Activated CD8-positive, alpha-beta memory T cell treated with anti-CD3 and anti-CD28 coated beads for 36 hours (primary cell): ENCODE data around the gene REX1BD. TPM values are rescaled to one million over a fixed set of nuclear protein-coding genes. Genes with fewer than 3 reads are reported as not detected.

ENCODE experiments used
- CTCF ChIA-PET: fragments of 350-600 bp; sonication (Branson Sonifier 250); formaldehyde crosslinking; loops from one replicate; lab custom pipeline; 2021; ENCODE audit warnings: antibody characterized with exemption; lab: Charles Lee
- POLR2A ChIA-PET: fragments of 350-600 bp; sonication (Branson Sonifier 250); formaldehyde crosslinking; loops from one replicate; lab custom pipeline; 2021; ENCODE audit warnings: antibody characterized with exemption; lab: Charles Lee
- total RNA-seq, 2 experiments: library from RNA; stranded (reverse); gene quantifications; one replicate each; pipeline ENCODE4 v1.2.3, GENCODE V29; 2021

The REX1BD gene
- total RNA-seq, 2 experiments from 2014 or later, result 95.2 to 98.7 TPM

DNA sequence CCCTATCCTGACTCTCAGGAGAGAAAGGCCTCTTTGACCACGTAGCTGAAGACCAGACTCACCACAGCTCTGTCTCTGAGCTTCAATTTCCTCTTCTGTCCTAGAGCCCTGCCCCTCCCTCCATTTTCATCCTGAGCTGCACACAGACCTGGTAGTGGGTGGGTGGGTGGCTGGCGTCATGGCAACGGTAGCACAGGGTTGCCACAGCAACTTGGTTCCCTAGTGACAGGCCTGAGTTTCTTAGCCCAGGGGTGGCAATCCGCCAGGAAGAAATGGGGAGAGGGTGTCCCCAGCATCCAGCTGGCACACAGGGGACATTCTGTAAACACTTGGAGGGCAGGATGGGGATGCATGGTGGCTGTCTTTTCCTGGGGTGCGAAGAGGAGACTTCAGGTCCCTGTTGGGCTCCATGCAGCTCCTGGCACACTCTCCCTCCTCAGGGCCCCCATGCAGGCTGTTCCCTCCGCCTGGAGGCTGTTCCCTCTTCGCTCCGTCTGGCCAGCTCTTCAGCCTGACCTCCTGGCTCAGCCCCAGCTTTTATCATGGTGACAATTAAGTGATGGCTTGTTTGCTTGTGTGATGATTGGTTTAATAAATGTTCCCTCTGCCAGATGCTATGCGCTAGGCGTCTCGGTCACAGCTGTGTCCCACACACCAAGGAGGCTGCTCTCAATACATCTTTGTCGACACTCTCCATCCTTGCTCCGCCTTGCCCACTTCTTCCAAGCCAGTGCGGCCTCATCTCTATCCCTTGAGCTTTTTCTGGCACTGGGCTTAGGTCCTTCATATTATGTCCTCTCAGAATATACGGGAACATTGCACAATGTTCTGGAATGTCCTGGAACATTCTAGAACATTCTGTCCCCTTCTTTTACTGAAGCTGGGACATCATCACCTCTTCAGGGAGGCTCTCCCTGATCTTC, 40.8 kb downstream of the REX1BD start:
- CTCF ChIA-PET, result no interaction called here
- POLR2A ChIA-PET, result no interaction called here

DNA sequence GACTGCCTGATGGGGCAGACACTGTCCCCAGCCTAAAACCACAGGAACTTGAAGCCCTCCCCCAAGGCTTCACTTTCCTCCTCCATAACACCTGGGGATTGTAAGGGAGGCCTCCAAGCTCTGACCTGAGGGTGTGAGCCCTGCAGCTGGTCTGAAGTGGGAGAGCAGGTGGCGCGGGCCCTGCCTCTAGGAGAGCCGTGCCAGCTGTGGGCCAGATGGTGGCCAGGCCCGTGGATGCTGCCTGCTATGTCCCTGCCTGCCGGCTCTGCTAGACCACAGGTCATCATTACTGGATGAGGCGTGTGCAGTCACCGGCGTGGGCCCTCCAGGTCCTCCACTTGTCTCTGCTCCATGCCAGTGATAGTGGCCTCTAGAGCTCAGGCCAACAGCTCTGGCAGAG, 44.7 kb downstream of the REX1BD start:
- ChIA-PET CTCF (no interaction called here), POLR2A (no interaction called here)

DNA sequence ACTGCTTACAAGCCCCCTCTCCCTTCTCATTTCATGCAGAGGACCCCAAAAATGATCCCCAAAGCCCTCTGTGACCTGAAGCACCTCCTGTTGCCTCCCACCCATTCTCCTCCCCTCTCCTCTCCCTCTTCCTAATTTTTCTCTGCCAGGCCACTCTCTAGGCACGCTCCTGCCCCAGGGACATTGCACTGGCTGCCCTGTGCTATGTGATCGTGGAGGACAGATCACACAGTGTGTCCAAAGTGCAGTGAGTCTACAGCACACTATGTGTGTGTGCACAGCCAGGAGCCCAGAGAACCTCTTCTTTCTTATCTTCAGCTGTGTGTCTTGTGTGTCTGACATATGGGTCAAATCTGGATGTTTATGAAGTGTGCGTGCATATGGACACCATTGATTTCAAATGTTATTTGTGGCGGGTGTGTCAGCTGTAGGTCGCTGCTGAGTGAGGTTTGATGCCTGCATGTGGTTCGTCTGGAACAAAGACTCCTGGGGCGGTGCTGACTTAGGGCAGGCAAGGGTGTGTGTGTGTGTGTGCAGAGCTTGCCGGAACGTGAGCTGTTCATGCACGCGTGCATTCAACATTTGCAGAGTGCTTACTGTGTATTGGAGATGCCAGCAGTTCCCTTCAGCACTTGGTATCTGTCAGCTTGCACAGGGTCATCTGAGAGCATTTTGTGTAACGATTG, 46.2 kb downstream of the REX1BD start:
- POLR2A ChIA-PET, result no interaction called here
- CTCF ChIA-PET, result interaction anchor here (1.1 kb wide), 1 partner anchor 45 kb away, joined by 3 read pairs; no protein-coding TSS in a partner anchor

DNA sequence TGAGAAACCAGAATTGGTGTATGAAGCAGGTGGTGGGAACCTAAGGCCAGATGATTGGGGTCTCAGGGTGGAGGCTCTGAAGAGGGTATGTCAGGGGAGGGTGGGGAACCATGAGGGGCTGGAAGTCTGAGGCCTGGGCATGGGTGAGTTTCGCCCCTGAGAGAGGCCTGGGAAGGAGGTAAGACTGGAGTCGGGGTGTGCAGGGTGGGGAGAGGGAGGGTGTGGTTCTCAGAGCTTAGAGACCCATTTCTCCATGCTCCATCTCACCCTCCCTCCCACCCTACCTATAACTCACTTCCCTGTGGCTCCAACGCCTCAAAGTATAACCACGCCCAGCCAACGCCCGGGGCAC, 47.2 kb downstream of the REX1BD start:
- ChIA-PET CTCF (interaction anchor here (1.1 kb wide), 1 partner anchor 46 kb away, joined by 3 read pairs; no protein-coding TSS in a partner anchor), POLR2A (interaction anchor here (1.7 kb wide), 1 partner anchor 196 kb away, joined by 3 read pairs; the partner anchor contains the start of gene UPF1)

DNA sequence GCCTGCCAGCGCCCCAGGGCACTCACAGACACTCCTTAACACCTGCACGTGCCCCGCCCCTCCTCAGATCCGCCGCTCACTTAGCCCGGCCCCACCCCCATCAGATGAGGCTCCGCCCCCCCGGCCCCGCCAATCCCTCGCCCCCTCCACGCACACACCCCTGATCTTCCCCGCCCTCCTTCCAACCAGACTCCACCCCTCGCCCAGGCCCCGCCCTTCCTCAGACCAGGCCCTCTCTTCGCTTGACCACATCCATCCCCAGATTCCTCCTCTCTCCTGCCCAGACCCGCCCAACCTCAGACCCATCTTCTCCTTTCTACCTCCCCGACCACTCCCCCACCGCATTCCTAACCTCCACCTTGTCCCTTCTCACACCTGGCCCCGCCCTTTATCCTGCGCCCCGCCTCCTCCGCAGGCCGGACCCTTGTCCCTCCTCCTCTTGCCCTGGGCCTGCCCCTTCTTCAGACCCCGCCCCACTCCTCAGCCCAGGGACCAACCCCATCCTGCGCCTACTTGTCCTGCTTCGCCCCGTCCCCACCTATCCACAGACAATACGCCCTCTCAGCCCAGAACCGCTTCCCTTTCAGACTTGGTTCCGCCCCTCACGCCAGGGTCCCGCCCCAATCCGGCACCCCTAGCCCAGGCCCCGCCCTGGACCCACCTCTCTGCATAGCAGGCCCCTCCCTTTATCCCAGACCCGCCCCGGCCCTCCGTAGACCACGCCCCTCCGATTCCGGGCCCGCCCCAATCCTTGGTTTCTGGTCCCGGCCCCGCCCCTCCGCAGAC, 47.8 kb downstream of the REX1BD start:
- CTCF ChIA-PET, result no interaction called here
- POLR2A ChIA-PET, result interaction anchor here (1.7 kb wide), 1 partner anchor 196 kb away, joined by 3 read pairs; the partner anchor contains the start of gene UPF1

DNA sequence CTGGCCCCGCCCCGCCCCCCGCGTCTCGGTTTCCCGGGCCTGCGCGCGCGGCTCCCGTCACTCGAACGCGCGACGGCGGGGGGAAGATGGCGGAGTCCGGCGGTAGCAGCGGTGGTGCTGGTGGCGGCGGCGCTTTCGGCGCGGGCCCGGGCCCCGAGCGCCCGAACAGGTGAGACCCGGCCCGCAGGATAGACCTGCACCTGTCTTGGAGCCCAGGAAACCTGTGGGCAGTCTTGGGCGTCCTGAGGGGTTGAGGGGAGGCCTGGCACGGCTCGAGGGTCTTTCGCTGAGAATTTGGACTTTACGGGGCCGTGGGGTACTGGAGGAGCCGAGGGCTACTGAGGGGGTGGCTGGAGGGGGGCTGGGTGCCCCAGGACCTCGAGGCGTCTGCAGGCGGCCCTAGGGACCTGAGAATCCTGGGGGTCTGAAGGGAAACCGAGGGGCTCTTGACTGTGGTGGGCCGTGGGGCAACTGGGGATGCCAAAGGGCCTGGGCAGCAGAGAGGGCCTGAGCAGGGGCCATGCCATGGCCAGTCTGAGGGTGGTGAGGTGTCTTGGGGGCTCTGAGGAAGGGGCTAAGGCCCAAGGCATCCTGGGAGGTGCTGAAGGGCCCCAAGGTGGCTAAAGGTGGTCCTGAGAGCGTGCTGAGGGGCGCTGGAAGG, 48.5 kb downstream of the REX1BD start, which contains the start of gene KLHL26:
TSS of gene KLHL26 (plus strand) at position 60 of the 661 bp plus-strand sequence. CDS start at position 87, 27 bp downstream.
- POLR2A ChIA-PET, result interaction anchor here (1.7 kb wide), 1 partner anchor 195 kb away, joined by 3 read pairs; the partner anchor contains the start of gene UPF1
- CTCF ChIA-PET, result no interaction called here

DNA sequence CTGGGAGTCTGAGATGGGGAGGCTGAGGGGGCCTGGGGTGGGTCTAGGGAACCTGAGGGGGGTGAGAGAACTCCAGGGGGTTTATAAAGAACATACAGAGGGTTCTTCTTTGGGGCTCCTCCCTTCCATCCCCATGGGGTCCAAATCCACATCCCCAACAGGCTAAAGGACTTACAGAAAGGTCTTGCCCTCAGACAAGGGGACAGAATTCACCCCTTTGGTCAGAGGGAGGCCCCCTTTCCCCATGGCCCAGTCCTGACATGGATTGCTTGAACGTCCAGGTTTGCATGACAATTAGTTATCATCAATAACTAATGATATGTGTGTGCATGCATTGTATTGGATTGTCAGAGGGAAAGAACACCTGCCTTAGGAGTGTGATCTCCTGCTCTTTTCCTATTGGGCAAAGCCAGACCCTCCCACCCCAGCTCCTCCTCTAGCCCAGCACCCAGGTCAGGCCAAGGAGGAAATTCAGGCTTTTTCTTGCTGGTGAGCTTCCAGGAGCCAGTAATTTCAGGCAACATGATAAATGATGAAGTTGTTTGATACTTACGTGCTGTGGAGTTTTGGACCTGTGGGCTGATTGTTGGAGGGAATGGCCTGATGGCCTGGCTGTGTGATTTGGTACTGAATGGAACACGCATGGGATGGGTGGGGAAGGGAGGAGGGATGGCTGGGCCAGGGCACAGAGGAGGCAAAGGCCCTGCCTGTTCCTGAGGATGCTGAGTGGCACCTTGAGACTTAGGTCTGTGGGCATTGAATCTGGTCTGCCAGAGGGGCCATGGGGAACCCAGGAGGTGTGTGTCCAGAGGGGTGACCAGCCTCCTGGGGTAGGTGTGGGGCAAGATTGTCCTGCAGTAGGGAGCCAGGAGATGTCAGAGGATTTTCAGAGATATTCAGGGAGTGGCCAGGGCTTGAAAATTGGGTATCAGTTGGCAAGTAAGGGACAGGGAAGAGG, 49.4 kb downstream of the REX1BD start:
- ChIA-PET CTCF (interaction anchor here (0.6 kb wide), 1 partner anchor 68 kb away, joined by 3 read pairs; no protein-coding TSS in a partner anchor), POLR2A (no interaction called here)

GRCh38 chr19:18639706-18640243, 51.2 kb downstream of the REX1BD start:
- ChIA-PET CTCF (no interaction called here), POLR2A (interaction anchor here (0.6 kb wide), 1 partner anchor 89 kb away, joined by 7 read pairs; no protein-coding TSS in a partner anchor)

Other genes starting within 250 kb of the REX1BD start
- gene PGPEP1, start 248.2 kb upstream of the REX1BD start, total RNA-seq, result 10 to 100 TPM; 27.5 to 28.4 TPM
- not detected for gene GDF15, start 202.6 kb upstream of the REX1BD start, total RNA-seq
- not detected for gene LRRC25, start 191.2 kb upstream of the REX1BD start, total RNA-seq
- 100 to 1,000 TPM; 151 to 158 TPM for gene SSBP4, start 169.4 kb upstream of the REX1BD start, total RNA-seq
- 10 to 100 TPM; 22.8 to 23.7 TPM for gene ISYNA1, start 150.7 kb upstream of the REX1BD start, total RNA-seq
- gene ELL, start 66.7 kb upstream of the REX1BD start, total RNA-seq, result 10 to 100 TPM; 22.6 to 24.3 TPM
- 100 to 1,000 TPM; 167 to 168 TPM for gene FKBP8, start 45.2 kb upstream of the REX1BD start, total RNA-seq
- 100 to 1,000 TPM; 124 to 129 TPM for gene KXD1, start 30.9 kb upstream of the REX1BD start, total RNA-seq
- gene UBA52, start 16.9 kb upstream of the REX1BD start, total RNA-seq, result 1,000 to 10,000 TPM; 1,648 to 1,705 TPM
- under 1 TPM in 1 of 2 experiments, not detected in 1; 0.61 TPM for gene CRLF1, start 18.0 kb downstream of the REX1BD start, total RNA-seq
- gene TMEM59L, start 24.1 kb downstream of the REX1BD start, total RNA-seq, result not detected
- 10 to 100 TPM; 11.8 to 14.3 TPM for gene KLHL26, start 48.2 kb downstream of the REX1BD start, total RNA-seq
- 1 to 10 TPM; 5.0 to 5.5 TPM for gene CRTC1, start 94.9 kb downstream of the REX1BD start, total RNA-seq
- gene COMP, start 202.5 kb downstream of the REX1BD start, total RNA-seq, result not detected
- gene UPF1, start 243.2 kb downstream of the REX1BD start, total RNA-seq, result 10 to 100 TPM; 89.3 to 92.0 TPM